ENCODE data around the gene TRAPPC10.

TRAPPC10 gene

DNA sequence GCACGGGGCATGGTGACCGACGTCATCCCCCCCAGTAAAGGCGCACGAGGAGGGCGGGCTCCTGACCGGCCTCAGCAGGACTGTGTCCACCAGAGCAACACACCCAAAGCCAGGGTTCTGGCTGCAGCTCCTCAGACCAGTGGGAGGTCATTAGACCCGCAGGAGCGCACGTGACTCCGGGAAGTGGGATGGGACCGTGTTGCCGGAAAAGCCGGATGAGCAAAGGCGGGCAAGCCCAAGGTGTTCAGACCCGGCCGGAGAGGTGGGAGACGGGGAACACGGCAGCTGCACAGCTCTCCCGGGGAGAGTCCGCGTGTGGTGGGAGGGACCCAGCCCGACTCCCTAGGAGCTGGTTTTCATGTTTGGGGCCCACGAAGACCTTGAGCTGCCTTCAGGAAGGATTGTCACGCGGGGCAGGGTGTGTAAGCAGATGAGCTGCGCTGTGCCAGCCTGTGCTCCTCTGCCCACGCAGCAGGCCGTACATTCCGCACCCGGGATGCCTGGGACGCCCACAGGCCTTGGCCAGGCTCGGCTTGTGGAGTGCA is 20.6 kb upstream of the TRAPPC10 start:
- Histone ChIP-seq H3K4me1 (ENCODE audit: control insufficient read depth, insufficient read depth, low read length, unreplicated experiment) (no peaks in the 10 kb centered on the region), H3K4me3 (ENCODE audit: low read depth, low read length) (no peak overlapping the region), H3K27ac (ENCODE audit: low read depth, low read length) (no peak overlapping the region), H3K27me3 (ENCODE audit: insufficient read depth, low read length) (no peaks in the 10 kb centered on the region), H2AFZ (ENCODE audit: low read length, unreplicated experiment) (no peak overlapping the region), H3K36me3 (ENCODE audit: insufficient read depth, low read length) (no peaks in the 10 kb centered on the region), H3K79me2 (ENCODE audit: control insufficient read depth, insufficient read depth, low read length, unreplicated experiment) (no peaks in the 10 kb centered on the region)

DNA sequence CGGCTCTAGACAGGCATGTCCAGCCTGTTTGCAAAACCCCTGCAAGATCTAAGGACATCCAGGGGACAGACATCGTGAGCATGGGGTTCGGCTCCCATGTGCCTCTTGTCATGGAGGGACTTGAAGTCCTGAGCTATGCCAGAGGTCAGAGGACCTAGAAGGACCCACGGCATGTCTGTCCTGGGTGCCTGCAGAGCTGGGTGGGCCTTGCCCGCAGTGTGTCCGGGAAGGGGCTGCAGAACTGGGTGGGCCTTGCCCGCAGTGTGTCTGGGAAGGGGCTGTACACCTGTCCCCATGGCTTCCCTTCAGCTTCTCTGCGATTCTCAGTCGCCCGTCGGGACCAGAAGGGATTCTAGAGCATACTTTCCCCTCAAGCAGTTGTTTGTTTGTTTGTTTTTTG is 20.0 kb upstream of the TRAPPC10 start:
- Histone ChIP-seq H3K4me3 (ENCODE audit: low read depth, low read length) (no peak overlapping the region), H3K36me3 (ENCODE audit: insufficient read depth, low read length) (no peaks in the 10 kb centered on the region), H3K27ac (ENCODE audit: low read depth, low read length) (no peak overlapping the region), H3K4me1 (ENCODE audit: control insufficient read depth, insufficient read depth, low read length, unreplicated experiment) (no peaks in the 10 kb centered on the region), H3K27me3 (ENCODE audit: insufficient read depth, low read length) (no peaks in the 10 kb centered on the region), H2AFZ (ENCODE audit: low read length, unreplicated experiment) (no peak overlapping the region), H3K79me2 (ENCODE audit: control insufficient read depth, insufficient read depth, low read length, unreplicated experiment) (no peaks in the 10 kb centered on the region)

DNA sequence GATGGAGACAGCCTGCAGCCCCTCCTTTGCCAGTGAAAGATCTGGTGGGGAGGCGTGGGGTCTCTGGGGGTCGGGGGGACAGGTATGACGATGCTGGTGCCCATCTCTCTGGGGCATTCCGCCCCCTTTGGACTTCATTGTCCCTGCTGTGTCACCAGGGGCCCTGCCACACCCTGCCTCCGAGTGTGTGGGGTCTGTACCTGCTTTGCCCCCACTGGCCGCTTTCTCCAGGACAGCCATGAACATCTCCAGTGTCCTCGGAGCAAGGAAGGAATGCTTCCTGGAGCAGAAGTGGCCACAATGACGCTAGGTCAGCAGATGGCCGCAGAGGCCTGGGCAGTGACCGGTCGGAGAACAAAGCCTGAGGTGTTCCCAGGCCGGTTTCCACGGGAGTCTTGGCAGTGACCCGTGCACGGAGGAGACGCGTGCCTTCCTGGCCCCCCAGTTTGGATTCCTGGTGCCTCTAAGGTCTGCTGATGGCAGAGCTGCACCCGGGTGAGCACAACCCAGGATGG is 18.6 kb upstream of the TRAPPC10 start:
- no peaks in the 10 kb centered on the region for H3K36me3 ChIP-seq (ENCODE audit: insufficient read depth, low read length)
- no peaks in the 10 kb centered on the region for H3K4me1 ChIP-seq (ENCODE audit: control insufficient read depth, insufficient read depth, low read length, unreplicated experiment)
- H2AFZ ChIP-seq (ENCODE audit: low read length, unreplicated experiment): no peak overlapping the region
- H3K27me3 ChIP-seq (ENCODE audit: insufficient read depth, low read length): no peaks in the 10 kb centered on the region
- no peak overlapping the region for H3K4me3 ChIP-seq (ENCODE audit: low read depth, low read length)
- no peak overlapping the region for H3K27ac ChIP-seq (ENCODE audit: low read depth, low read length)
- H3K79me2 ChIP-seq (ENCODE audit: control insufficient read depth, insufficient read depth, low read length, unreplicated experiment): no peaks in the 10 kb centered on the region

DNA sequence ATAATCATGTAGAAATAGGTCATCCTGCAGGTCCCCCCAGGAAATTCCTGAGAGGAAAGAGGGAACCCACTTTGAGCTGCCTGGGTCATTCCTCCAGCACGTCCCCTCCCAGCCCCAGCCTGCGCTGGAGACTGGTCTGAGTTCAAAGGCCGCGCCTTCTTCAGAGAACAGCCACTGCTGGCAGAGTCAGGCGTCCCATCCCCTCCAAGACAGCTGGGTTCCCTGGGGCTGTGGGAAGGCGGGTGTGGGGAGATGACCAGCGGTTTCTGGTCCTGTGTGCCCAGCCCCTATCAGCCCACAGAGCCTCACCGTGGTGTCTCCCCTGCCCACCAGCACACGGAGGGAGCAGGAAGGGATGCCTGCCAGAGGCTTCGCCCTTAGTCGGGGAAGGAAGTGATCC is 18.0 kb upstream of the TRAPPC10 start:
- H3K4me3 ChIP-seq (ENCODE audit: low read depth, low read length): no peak overlapping the region
- H3K79me2 ChIP-seq (ENCODE audit: control insufficient read depth, insufficient read depth, low read length, unreplicated experiment): no peaks in the 10 kb centered on the region
- no peak overlapping the region for H3K27ac ChIP-seq (ENCODE audit: low read depth, low read length)
- H2AFZ ChIP-seq (ENCODE audit: low read length, unreplicated experiment): no peak overlapping the region
- H3K4me1 ChIP-seq (ENCODE audit: control insufficient read depth, insufficient read depth, low read length, unreplicated experiment): no peaks in the 10 kb centered on the region
- H3K36me3 ChIP-seq (ENCODE audit: insufficient read depth, low read length): no peaks in the 10 kb centered on the region
- H3K27me3 ChIP-seq (ENCODE audit: insufficient read depth, low read length): no peaks in the 10 kb centered on the region

DNA sequence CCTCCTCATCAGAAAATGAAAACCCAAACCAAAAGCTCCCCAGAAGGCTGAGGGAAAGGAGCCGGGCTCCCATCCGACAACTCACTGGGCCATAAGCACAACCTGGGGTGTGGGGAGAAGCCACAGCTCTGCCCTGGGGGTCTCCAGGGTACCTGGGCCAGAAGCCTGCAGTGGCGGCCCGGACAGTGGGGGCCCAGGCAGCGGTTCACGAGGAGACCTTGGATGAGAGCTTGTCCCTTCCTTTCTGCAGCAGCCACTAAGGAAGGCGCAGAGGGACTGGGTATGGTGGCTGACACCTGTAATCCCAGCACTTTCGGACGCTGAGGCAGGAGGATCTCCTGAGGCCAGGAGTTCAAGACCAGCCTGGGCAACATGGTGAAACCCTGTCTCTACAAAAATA is 17.5 kb upstream of the TRAPPC10 start:
- Histone ChIP-seq H3K36me3 (ENCODE audit: insufficient read depth, low read length) (no peaks in the 10 kb centered on the region), H3K27me3 (ENCODE audit: insufficient read depth, low read length) (no peaks in the 10 kb centered on the region), H3K27ac (ENCODE audit: low read depth, low read length) (no peak overlapping the region), H2AFZ (ENCODE audit: low read length, unreplicated experiment) (no peak overlapping the region), H3K4me1 (ENCODE audit: control insufficient read depth, insufficient read depth, low read length, unreplicated experiment) (no peaks in the 10 kb centered on the region), H3K4me3 (ENCODE audit: low read depth, low read length) (no peak overlapping the region), H3K79me2 (ENCODE audit: control insufficient read depth, insufficient read depth, low read length, unreplicated experiment) (no peaks in the 10 kb centered on the region)

DNA sequence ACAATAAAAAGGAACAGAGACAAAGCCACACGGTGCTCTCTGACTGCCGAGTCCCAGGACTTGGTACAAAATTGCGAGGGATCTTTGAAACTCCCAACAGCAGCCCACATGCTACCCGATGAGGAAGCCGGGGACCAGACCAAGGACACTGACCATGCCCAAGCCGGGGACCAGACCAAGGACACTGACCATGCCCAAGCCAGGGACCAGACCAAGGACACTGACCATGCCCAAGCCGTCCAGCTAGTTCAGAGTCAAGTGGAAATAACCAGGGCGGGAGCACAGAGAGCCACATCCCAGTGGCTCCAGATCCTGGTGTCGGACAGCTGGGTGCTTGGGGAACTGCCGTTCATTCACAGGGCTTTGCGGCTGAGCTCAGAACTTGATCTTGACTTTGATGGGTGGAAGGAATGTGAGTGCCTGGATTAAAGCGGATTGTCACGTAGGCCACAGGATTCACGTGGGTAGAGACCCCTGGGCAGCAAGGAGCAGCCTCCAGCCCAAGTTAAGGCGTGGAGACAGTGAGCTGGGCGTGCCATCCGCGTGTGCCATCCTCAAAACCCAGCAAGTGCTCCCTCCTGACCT is 16.5 kb upstream of the TRAPPC10 start:
- no peaks in the 10 kb centered on the region for H3K27me3 ChIP-seq (ENCODE audit: insufficient read depth, low read length)

DNA sequence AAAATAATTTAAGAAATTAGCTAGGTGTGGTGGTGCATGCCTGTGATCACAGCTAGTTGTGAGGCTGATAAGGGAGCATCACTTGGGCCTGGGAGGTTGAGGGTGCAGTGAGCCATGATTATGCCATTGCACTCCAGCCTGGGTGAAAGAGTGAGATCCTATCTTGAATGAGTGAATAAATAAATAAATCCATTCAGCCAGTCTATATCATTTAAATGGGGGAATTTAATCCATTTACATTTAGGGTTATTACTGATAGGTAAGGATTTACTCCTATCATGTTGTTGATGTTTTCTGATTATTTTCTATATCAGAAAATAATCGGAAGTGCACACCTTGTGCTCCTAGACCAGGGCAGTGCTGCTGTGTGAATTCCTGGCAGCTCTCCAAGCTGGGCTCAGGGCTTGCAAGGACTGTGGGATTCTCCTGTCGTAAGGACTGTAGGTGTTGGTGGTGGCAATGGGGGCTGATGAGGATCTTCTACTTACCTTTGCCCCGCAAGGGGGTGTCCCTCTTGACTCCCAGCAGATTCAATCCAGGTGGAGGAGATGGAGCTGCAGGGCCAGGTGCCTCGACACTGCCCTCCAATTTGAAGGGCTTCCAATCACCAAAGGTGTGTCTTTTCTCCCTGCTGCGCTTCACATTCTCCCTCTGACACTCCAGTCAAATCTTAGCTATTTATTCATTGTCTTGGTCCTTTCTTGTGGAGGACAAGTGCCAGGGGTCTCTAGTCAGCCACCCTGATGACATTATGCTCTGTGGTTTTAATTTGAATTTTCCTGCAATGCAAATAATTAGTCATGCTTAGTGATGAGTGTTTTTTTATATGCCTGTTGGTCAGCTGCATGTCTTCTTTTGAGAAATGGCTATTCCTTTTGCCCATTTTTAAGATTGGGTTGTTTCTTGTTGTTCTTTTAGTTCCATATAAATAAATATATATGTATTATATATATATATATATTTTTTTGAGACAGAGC is 14.1 kb upstream of the TRAPPC10 start:
- Histone ChIP-seq H3K27ac (ENCODE audit: low read depth, low read length) (no peak overlapping the region), H3K27me3 (ENCODE audit: insufficient read depth, low read length) (no peaks in the 10 kb centered on the region), H3K36me3 (ENCODE audit: insufficient read depth, low read length) (no peaks in the 10 kb centered on the region), H3K4me3 (ENCODE audit: low read depth, low read length) (no peak overlapping the region), H3K79me2 (ENCODE audit: control insufficient read depth, insufficient read depth, low read length, unreplicated experiment) (no peaks in the 10 kb centered on the region), H2AFZ (ENCODE audit: low read length, unreplicated experiment) (no peak overlapping the region), H3K4me1 (ENCODE audit: control insufficient read depth, insufficient read depth, low read length, unreplicated experiment) (no peaks in the 10 kb centered on the region)

More for the DNA sequence above, 16.5 kb upstream of the TRAPPC10 start:
- no peaks in the 10 kb centered on the region for H3K4me1 ChIP-seq (ENCODE audit: control insufficient read depth, insufficient read depth, low read length, unreplicated experiment)
- H2AFZ ChIP-seq (ENCODE audit: low read length, unreplicated experiment): no peak overlapping the region
- H3K4me3 ChIP-seq (ENCODE audit: low read depth, low read length): no peak overlapping the region
- H3K79me2 ChIP-seq (ENCODE audit: control insufficient read depth, insufficient read depth, low read length, unreplicated experiment): no peaks in the 10 kb centered on the region
- no peak overlapping the region for H3K27ac ChIP-seq (ENCODE audit: low read depth, low read length)
- H3K36me3 ChIP-seq (ENCODE audit: insufficient read depth, low read length): no peaks in the 10 kb centered on the region

DNA sequence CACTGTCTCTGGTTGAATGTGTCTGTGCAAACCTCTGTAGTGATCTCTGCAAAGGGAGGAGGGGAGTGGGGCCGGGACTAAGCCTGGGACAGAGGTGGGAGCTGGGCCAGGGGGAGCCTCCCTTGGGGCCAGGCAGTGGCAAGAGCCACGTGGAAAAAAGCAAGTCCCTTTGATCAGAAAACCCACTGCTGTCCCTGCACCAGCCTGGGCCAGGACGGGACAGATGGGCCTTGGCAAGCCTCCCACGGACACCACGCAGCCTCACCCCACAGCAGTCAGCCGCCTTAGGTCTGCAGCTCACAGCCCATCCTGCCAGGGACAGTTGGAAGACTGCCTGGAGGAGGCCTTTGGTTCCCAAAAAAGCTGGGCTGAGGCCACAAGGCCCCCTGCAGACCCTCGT is 11.7 kb upstream of the TRAPPC10 start:
- H3K36me3 ChIP-seq (ENCODE audit: insufficient read depth, low read length): no peaks in the 10 kb centered on the region
- H3K27ac ChIP-seq (ENCODE audit: low read depth, low read length): no peak overlapping the region
- no peaks in the 10 kb centered on the region for H3K79me2 ChIP-seq (ENCODE audit: control insufficient read depth, insufficient read depth, low read length, unreplicated experiment)
- no peak overlapping the region for H2AFZ ChIP-seq (ENCODE audit: low read length, unreplicated experiment)
- no peak overlapping the region for H3K4me3 ChIP-seq (ENCODE audit: low read depth, low read length)
- no peaks in the 10 kb centered on the region for H3K4me1 ChIP-seq (ENCODE audit: control insufficient read depth, insufficient read depth, low read length, unreplicated experiment)
- no peaks in the 10 kb centered on the region for H3K27me3 ChIP-seq (ENCODE audit: insufficient read depth, low read length)

DNA sequence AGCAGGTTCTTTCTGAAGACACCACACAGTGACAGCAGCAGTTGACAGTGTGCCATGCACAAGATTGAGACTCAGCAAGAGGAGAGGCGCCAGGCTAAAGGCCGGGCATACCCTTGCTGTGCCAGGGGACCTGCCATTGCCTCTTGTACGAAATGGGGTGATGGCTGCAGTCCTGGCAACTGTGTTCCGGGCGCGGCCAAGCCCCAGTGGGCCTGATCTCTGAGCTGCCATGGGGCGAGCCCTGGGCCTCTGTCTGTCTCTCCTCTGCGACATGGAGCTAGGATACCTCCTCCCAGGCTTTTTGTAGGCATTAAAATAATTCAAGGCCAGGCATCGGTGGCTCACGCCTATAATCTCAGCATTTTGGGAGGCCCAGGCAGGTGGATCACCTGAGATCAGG is 9.6 kb upstream of the TRAPPC10 start:
- H3K27ac ChIP-seq (ENCODE audit: low read depth, low read length): no peak overlapping the region
- peaks cover 20% of the 10 kb centered on the region for H3K4me1 ChIP-seq (ENCODE audit: control insufficient read depth, insufficient read depth, low read length, unreplicated experiment)
- no peaks in the 10 kb centered on the region for H3K36me3 ChIP-seq (ENCODE audit: insufficient read depth, low read length)
- H3K27me3 ChIP-seq (ENCODE audit: insufficient read depth, low read length): no peaks in the 10 kb centered on the region
- H2AFZ ChIP-seq (ENCODE audit: low read length, unreplicated experiment): no peak overlapping the region
- H3K4me3 ChIP-seq (ENCODE audit: low read depth, low read length): no peak overlapping the region
- H3K79me2 ChIP-seq (ENCODE audit: control insufficient read depth, insufficient read depth, low read length, unreplicated experiment): no peaks in the 10 kb centered on the region

DNA sequence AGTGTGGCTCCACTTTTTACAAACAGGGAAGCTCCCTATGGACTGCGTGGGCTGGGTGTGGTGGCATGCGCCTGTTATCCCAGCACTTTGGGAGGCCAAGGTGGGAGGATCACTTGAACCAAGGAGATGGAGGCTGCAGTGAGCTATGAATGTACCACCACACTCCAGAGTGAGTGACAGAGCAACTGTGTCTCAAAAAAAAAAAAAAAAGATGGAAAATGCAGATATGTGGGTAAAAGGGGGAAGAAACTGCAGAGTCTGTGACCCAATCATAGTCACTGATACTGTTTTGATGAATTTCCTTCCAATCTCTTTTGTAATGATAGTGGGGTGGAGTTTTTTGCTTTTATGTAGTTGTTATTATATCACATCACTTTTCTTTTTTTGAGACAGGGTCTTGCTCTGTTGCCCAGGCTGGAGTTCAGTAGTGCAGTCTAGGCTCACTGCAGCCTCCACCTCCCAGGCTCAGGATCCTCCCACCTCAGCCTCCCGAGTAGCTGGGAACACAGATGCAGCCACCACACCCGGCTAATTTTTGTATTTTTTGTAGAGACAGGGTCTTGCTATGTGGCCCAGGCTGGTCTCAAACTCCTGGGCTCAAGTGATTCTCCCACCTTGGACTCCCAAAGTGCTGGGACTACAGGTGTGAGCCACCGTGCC is 8.7 kb upstream of the TRAPPC10 start:
- no peaks in the 10 kb centered on the region for H3K36me3 ChIP-seq (ENCODE audit: insufficient read depth, low read length)
- no peaks in the 10 kb centered on the region for H3K79me2 ChIP-seq (ENCODE audit: control insufficient read depth, insufficient read depth, low read length, unreplicated experiment)
- H3K4me1 ChIP-seq (ENCODE audit: control insufficient read depth, insufficient read depth, low read length, unreplicated experiment): peaks cover 24% of the 10 kb centered on the region
- H3K27me3 ChIP-seq (ENCODE audit: insufficient read depth, low read length): no peaks in the 10 kb centered on the region
- no peak overlapping the region for H3K27ac ChIP-seq (ENCODE audit: low read depth, low read length)
- H2AFZ ChIP-seq (ENCODE audit: low read length, unreplicated experiment): no peak overlapping the region
- H3K4me3 ChIP-seq (ENCODE audit: low read depth, low read length): no peak overlapping the region

Data from ACC112 (cell line).